Measurements from ENCODE around the gene CHD1L. TPM values are rescaled to one million over a fixed set of nuclear protein-coding genes. Genes with fewer than 3 reads are reported as not detected.

Gene CHD1L
- total and polyA plus RNA-seq, 7 donors = 4.8 to 20.5 (median 15.9) TPM

- ATAC-seq (no peak), DNase-seq (no peak)
- Histone ChIP-seq H3K36me3 (ENCODE audit: insufficient read depth in 1 of 2, low read depth in 1 of 2) (no peaks in the 10 kb centered on the region), H3K27ac (peak overlapping the region; percentile 96), H3K27me3 (ENCODE audit: insufficient read depth in 3 of 3, low read length in 2 of 3) (no peaks in the 10 kb centered on the region), H3K4me3 (peak overlapping the region; percentile 79), H3K9me3 (no peaks in the 10 kb centered on the region), H3K4me1 (peaks cover 24% of the 10 kb centered on the region)
- 9 to 30% (median 11%) methylated on average over 9 of the region's 9 CpGs for WGBS, 3 donors
- intact Hi-C loops (cut with DNase I) = loop anchor here (1.0 to 2.0 kb wide), 2 partner anchors 67 to 70 kb away; partner anchors contain the start of gene PRKAB2 (in 1 of the 2)
- TF ChIP-seq CTCF (IDR thresholded peaks at IDR 0.05) = no peak
Observed at GRCh38 chr1:147241934-147242448, 493 bp upstream of the CHD1L start.

- no peak for TF ChIP-seq CTCF (IDR thresholded peaks at IDR 0.05)
- intact Hi-C loops (cut with DNase I) = loop anchor here in 1 of 2 donors (2.0 kb wide), 1 partner anchor 68 kb away; no protein-coding TSS in a partner anchor
- Histone ChIP-seq H3K4me1 (peaks cover 32% of the 10 kb centered on the region), H3K27ac (peak overlapping the region; percentile 96), H3K36me3 (ENCODE audit: insufficient read depth in 1 of 2, low read depth in 1 of 2) (no peaks in the 10 kb centered on the region), H3K4me3 (peak overlapping the region; percentile 79), H3K9me3 (no peaks in the 10 kb centered on the region), H3K27me3 (ENCODE audit: insufficient read depth in 3 of 3, low read length in 2 of 3) (no peaks in the 10 kb centered on the region)
- 0 to 1% (median 0%) methylated on average over 30 of the region's 30 CpGs for WGBS, 3 donors
- ATAC-seq = peak; percentile 83 to 87 (median 84)
- DNase-seq = no peak
Observed at GRCh38 chr1:147243228-147243685, 773 bp downstream of the CHD1L start.

GRCh38 chr1:147243841-147244240, 1.4 kb downstream of the CHD1L start:
- Histone ChIP-seq H3K27ac (peak overlapping the region; percentile 96), H3K9me3 (no peaks in the 10 kb centered on the region), H3K27me3 (ENCODE audit: insufficient read depth in 3 of 3, low read length in 2 of 3) (no peaks in the 10 kb centered on the region), H3K36me3 (ENCODE audit: insufficient read depth in 1 of 2, low read depth in 1 of 2) (no peaks in the 10 kb centered on the region), H3K4me1 (peaks cover 32% of the 10 kb centered on the region), H3K4me3 (peak overlapping the region; percentile 79)
- WGBS, 3 donors = 12 to 17% (median 14%) methylated on average over 4 of the region's 4 CpGs
- ATAC-seq = no peak
- no peak for DNase-seq
- intact Hi-C loops (cut with DNase I) = loop anchor here in 1 of 2 donors (2.0 kb wide), 1 partner anchor 69 kb away; no protein-coding TSS in a partner anchor
- no peak for TF ChIP-seq CTCF (IDR thresholded peaks at IDR 0.05)

GRCh38 chr1:147245129-147245528, 2.6 kb downstream of the CHD1L start:
- Histone ChIP-seq H3K4me1 (peaks cover 32% of the 10 kb centered on the region), H3K27me3 (ENCODE audit: insufficient read depth in 3 of 3, low read length in 2 of 3) (no peaks in the 10 kb centered on the region), H3K9me3 (no peaks in the 10 kb centered on the region), H3K36me3 (ENCODE audit: insufficient read depth in 1 of 2, low read depth in 1 of 2) (no peaks in the 10 kb centered on the region), H3K27ac (peak overlapping the region; percentile 5), H3K4me3 (no peak overlapping the region)
- DNase-seq (no peak), ATAC-seq (no peak)
- 90 to 98% (median 93%) methylated on average over 6 of the region's 6 CpGs for WGBS, 3 donors
- intact Hi-C loops (cut with DNase I) = no loop called here
- TF ChIP-seq CTCF (IDR thresholded peaks at IDR 0.05) = no peak

- DNase-seq (no peak), ATAC-seq (no peak)
- WGBS, 3 donors = 76 to 95% (median 88%) methylated on average over 3 of the region's 3 CpGs
- no peaks in the 10 kb centered on the region for H3K9me3 ChIP-seq
- no peak overlapping the region for H3K27ac ChIP-seq
- H3K36me3 ChIP-seq (ENCODE audit: insufficient read depth in 1 of 2, low read depth in 1 of 2) = no peaks in the 10 kb centered on the region
- intact Hi-C loops (cut with DNase I) = no loop called here
- TF ChIP-seq CTCF (IDR thresholded peaks at IDR 0.05) = no peak
- H3K4me1 ChIP-seq = peaks cover 32% of the 10 kb centered on the region
- H3K27me3 ChIP-seq (ENCODE audit: insufficient read depth in 3 of 3, low read length in 2 of 3) = no peaks in the 10 kb centered on the region
- no peak overlapping the region for H3K4me3 ChIP-seq
Observed at GRCh38 chr1:147245586-147246021, 3.1 kb downstream of the CHD1L start.
